KMS-11 (cell line): ENCODE measurements around the gene SERPINA4.

Experiments used
- H2AFZ ChIP-seq: fragments of 200-600 bp; sonication (generic); 2 replicates; pipeline ENCODE4 v1.6.1; 2016; ENCODE audit warnings: antibody characterized with exemption, mixed run types, low read depth
- H3K27ac ChIP-seq: fragments of 200-600 bp; sonication (generic); 2 replicates; pipeline ENCODE4 v1.6.1; 2016; ENCODE audit warnings: mild to moderate bottlenecking, mixed run types
- H3K27me3 ChIP-seq: fragments of 200-600 bp; sonication (generic); 2 replicates; pipeline ENCODE4 v1.6.1; 2017; ENCODE audit warnings: mild to moderate bottlenecking, low read depth, mixed run types, moderate library complexity; ENCODE audit not compliant: insufficient read depth
- H3K36me3 ChIP-seq: fragments of 200-600 bp; sonication (generic); 2 replicates; pipeline ENCODE4 v1.6.1; 2017; ENCODE audit warnings: mild to moderate bottlenecking, mixed run types; ENCODE audit not compliant: insufficient read depth
- H3K4me1 ChIP-seq: fragments of 200-600 bp; sonication (generic); 2 replicates; pipeline ENCODE4 v1.6.1; 2016; ENCODE audit warnings: mild to moderate bottlenecking, low read depth, mixed run types; ENCODE audit not compliant: poor library complexity, severe bottlenecking
- H3K4me2 ChIP-seq: fragments of 200-600 bp; sonication (generic); 2 replicates; pipeline ENCODE4 v1.7.0; 2016; ENCODE audit warnings: mild to moderate bottlenecking, mixed run types
- H3K4me3 ChIP-seq: fragments of 200-600 bp; sonication (generic); IDR thresholded peaks from 2 replicates; pipeline ENCODE4 v1.6.1; 2017; ENCODE audit warnings: low read depth, low read length, mixed read lengths; ENCODE audit not compliant: insufficient read depth
- H3K79me2 ChIP-seq: fragments of 200-600 bp; sonication (generic); 2 replicates; pipeline ENCODE4 v1.6.1; 2016; ENCODE audit warnings: low read depth, mixed run types; ENCODE audit not compliant: insufficient read depth
- H3K9ac ChIP-seq: fragments of 200-600 bp; sonication (generic); 2 replicates; pipeline ENCODE4 v1.6.1; 2016; ENCODE audit warnings: mild to moderate bottlenecking, mixed run types
- H4K20me1 ChIP-seq: fragments of 200-600 bp; sonication (generic); 2 replicates; pipeline ENCODE4 v1.6.1; 2016; ENCODE audit warnings: mild to moderate bottlenecking, mixed run types; ENCODE audit not compliant: insufficient read depth
- TF ChIP-seq, protein P1 (sequence below): fragments of 200-600 bp; sonication (generic); conservative IDR thresholded peaks from 2 replicates; pipeline ENCODE4 v1.6.1; 2017; ENCODE audit warnings: low read depth, mild to moderate bottlenecking, antibody characterized with exemption, low read length, moderate library complexity, mixed read lengths

The SERPINA4 gene

DNA sequence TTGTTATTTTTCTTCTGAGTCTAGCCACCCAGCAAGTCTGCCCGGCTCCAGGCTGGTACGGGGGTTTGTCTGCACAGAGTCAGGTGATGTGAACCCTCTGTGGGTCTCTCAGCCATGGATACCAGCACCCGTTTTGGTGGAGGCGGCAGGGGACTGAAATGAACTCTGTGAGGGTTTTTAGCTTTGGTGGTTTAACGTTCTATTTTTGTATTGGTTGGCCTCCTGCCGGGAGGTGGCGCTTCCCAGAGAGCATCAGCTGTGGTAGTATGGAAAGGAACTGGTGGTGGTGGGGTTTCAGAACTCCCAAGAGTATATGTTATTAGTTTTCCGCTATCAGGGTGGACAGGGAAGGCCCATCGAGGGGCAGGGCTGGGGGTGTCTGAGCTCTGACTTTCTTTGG is 5.3 kb upstream of the SERPINA4 start:
- Histone ChIP-seq H3K4me3 (no peak overlapping the region), H3K4me1 (no peaks in the 10 kb centered on the region), H3K27me3 (no peaks in the 10 kb centered on the region), H2AFZ (no peak overlapping the region), H3K79me2 (no peaks in the 10 kb centered on the region), H3K36me3 (no peaks in the 10 kb centered on the region), H3K27ac (no peak overlapping the region), H3K9ac (no peak overlapping the region), H3K4me2 (no peak overlapping the region), H4K20me1 (no peaks in the 10 kb centered on the region)
- TF ChIP-seq, protein P1, sequence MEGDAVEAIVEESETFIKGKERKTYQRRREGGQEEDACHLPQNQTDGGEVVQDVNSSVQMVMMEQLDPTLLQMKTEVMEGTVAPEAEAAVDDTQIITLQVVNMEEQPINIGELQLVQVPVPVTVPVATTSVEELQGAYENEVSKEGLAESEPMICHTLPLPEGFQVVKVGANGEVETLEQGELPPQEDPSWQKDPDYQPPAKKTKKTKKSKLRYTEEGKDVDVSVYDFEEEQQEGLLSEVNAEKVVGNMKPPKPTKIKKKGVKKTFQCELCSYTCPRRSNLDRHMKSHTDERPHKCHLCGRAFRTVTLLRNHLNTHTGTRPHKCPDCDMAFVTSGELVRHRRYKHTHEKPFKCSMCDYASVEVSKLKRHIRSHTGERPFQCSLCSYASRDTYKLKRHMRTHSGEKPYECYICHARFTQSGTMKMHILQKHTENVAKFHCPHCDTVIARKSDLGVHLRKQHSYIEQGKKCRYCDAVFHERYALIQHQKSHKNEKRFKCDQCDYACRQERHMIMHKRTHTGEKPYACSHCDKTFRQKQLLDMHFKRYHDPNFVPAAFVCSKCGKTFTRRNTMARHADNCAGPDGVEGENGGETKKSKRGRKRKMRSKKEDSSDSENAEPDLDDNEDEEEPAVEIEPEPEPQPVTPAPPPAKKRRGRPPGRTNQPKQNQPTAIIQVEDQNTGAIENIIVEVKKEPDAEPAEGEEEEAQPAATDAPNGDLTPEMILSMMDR = no peak

DNA sequence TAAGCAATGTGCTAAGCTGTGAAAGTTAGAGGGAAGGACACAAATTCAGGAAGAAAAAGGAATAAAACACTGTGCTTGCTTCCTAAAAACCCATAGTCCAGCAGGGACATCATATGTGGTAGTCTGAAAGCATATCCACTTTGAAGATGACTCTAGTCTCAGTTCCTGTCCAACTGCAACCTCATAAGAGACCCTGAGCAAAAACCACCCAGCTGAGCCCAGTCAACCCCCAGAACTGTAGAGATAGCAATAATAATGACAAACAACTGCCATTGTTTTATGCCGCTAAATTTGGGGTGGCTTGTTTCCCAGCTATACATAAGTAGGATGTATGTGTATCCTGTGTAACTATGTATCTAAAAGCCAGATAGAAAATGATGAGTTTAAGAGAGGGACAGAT is 3.9 kb upstream of the SERPINA4 start:
- Histone ChIP-seq H3K4me2 (no peak overlapping the region), H2AFZ (no peak overlapping the region), H3K36me3 (no peaks in the 10 kb centered on the region), H4K20me1 (no peaks in the 10 kb centered on the region), H3K27ac (no peak overlapping the region), H3K4me1 (no peaks in the 10 kb centered on the region), H3K9ac (no peak overlapping the region), H3K79me2 (no peaks in the 10 kb centered on the region), H3K4me3 (no peak overlapping the region), H3K27me3 (no peaks in the 10 kb centered on the region)
- TF ChIP-seq, protein P1 = no peak

DNA sequence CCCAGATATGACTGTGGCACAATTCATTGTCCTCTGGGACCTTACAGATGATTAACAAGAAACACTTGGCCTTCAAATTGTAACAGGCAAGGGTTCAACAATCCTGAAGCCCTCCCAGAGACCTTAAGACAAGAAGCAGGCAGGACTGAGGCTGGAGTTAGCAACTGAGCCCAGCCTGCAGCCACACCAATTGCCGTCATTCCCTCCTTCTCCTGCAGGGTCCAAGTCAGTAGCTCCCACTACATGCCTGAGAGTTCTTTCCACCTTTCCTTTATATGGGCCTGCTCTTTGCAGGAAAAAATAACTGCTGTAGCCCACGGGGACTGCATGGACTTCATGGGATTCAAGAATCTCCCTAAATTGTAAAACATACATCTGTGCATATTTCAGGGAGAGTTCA is 2.4 kb upstream of the SERPINA4 start:
- Histone ChIP-seq H3K4me3 (no peak overlapping the region), H3K27me3 (no peaks in the 10 kb centered on the region)

DNA sequence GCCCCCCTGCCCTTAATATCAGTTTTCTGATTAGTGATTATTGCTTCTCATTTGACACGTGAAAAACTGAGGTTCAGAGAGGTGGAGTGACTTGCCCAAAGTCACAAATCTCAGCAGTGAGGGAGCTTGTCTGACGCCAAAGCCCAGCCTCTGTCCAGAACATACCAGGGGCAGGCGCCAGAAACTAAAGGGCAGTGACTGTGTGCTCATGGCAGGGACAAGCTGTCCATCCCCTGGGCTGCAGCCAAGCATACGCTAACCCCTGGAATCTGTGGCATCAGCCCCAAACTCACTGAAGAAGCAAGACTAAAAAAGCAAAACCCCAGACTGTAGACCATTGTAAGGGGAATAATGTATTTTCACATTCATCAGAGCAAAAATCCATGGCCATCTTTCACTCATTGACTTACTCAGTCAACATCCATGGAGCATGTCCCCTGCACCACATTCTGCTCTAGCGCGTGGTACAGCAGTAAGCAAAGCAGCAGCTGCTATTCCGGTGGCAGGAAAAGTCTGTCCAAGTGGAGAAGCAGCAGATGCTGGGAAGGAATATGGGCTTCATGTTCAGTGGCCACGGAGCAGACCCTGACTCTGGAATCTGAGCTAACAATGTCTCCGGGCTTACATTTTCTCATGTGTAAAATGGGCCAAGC is 1.5 kb upstream of the SERPINA4 start:
- Histone ChIP-seq H3K4me1 (no peaks in the 10 kb centered on the region), H3K4me3 (no peak overlapping the region), H3K4me2 (no peak overlapping the region), H3K36me3 (no peaks in the 10 kb centered on the region), H3K9ac (no peak overlapping the region), H3K79me2 (no peaks in the 10 kb centered on the region), H3K27ac (no peak overlapping the region), H3K27me3 (no peaks in the 10 kb centered on the region), H4K20me1 (no peaks in the 10 kb centered on the region), H2AFZ (no peak overlapping the region)
- TF ChIP-seq, protein P1 = no peak

More for the DNA sequence above, 2.4 kb upstream of the SERPINA4 start:
- no peak overlapping the region for H2AFZ ChIP-seq
- H3K79me2 ChIP-seq = no peaks in the 10 kb centered on the region
- H3K36me3 ChIP-seq = no peaks in the 10 kb centered on the region
- H3K4me1 ChIP-seq = no peaks in the 10 kb centered on the region
- H3K27ac ChIP-seq = no peak overlapping the region
- no peak overlapping the region for H3K4me2 ChIP-seq
- H4K20me1 ChIP-seq = no peaks in the 10 kb centered on the region
- TF ChIP-seq, protein P1 = no peak
- no peak overlapping the region for H3K9ac ChIP-seq
